NCI-H2081 (cell line): Measurements from ENCODE around the gene SPTA1.
"Not testable (repeated sequence)": the region's sequence is repeated elsewhere in the genome, so short reads cannot be mapped to it uniquely, and the experiment has no call there.

ENCODE experiments used
- DNase-seq, 2 experiments: peaks; one replicate each; lab custom pipeline; 2025; lab: John Stamatoyannopoulos, UW

SPTA1 gene

GRCh38 chr1:158686111-158687009 lies at the start of gene SPTA1:
Gene SPTA1, minus strand, starts transcription at chr1:158686715. Its CDS starts 198 bp downstream, at chr1:158686517.
- DNase-seq, result no peak

GRCh38 chr1:158735848-158736247 lies 49.3 kb upstream of the SPTA1 start:
- DNase-seq, result no peak

GRCh38 chr1:158732524-158732923 lies 46.0 kb upstream of the SPTA1 start:
- DNase-seq, result no peak

- no peak for DNase-seq
Observed at GRCh38 chr1:158731707-158732106, 45.2 kb upstream of the SPTA1 start.

GRCh38 chr1:158730453-158730852 lies 43.9 kb upstream of the SPTA1 start:
- DNase-seq, result no peak

GRCh38 chr1:158728510-158729225 lies 42.2 kb upstream of the SPTA1 start:
- DNase-seq, result no peak

- no peak for DNase-seq
Observed at GRCh38 chr1:158724442-158724841, 37.9 kb upstream of the SPTA1 start.

GRCh38 chr1:158720620-158721019 lies 34.1 kb upstream of the SPTA1 start, which contains the start of gene OR6K3:
Gene OR6K3, minus strand, starts transcription at chr1:158720720. Its CDS starts 2,605 bp downstream, at chr1:158718115.
- DNase-seq, result no peak

- DNase-seq, result no peak
Observed at GRCh38 chr1:158719664-158720063, 33.1 kb upstream of the SPTA1 start.

- DNase-seq, result no peak
Observed at GRCh38 chr1:158717344-158717743, 30.8 kb upstream of the SPTA1 start.

- DNase-seq, result no peak
Observed at GRCh38 chr1:158716335-158716734, 29.8 kb upstream of the SPTA1 start.

GRCh38 chr1:158714754-158715153 lies 28.2 kb upstream of the SPTA1 start:
- DNase-seq, result no peak

GRCh38 chr1:158711098-158711497 lies 24.6 kb upstream of the SPTA1 start:
- DNase-seq, result no peak

- DNase-seq, result no peak
Observed at GRCh38 chr1:158706096-158706495, 19.6 kb upstream of the SPTA1 start.

GRCh38 chr1:158700552-158700951 lies 14.0 kb upstream of the SPTA1 start, which contains the start of gene OR6K2:
Gene OR6K2, minus strand, starts transcription at chr1:158700652. Its CDS starts 0 bp downstream, at chr1:158700652.
- no peak for DNase-seq

GRCh38 chr1:158694596-158694995 lies 8.1 kb upstream of the SPTA1 start:
- no peak for DNase-seq

- no peak for DNase-seq
Observed at GRCh38 chr1:158692356-158692755, 5.8 kb upstream of the SPTA1 start.

- DNase-seq, result no peak
Observed at GRCh38 chr1:158691907-158692306, 5.4 kb upstream of the SPTA1 start.

GRCh38 chr1:158691149-158691548 lies 4.6 kb upstream of the SPTA1 start:
- DNase-seq, result not testable (repeated sequence)

GRCh38 chr1:158689875-158690274 lies 3.4 kb upstream of the SPTA1 start:
- no peak for DNase-seq

- no peak for DNase-seq
Observed at GRCh38 chr1:158689110-158689509, 2.6 kb upstream of the SPTA1 start.

- not testable (repeated sequence) for DNase-seq
Observed at GRCh38 chr1:158688343-158688742, 1.8 kb upstream of the SPTA1 start.

- DNase-seq, result no peak
Observed at GRCh38 chr1:158687037-158687436, 522 bp upstream of the SPTA1 start.
